HEK293T (cell line): ENCODE measurements around the gene ZNF429.

Experiments used
- ARNT ChIP-seq: fragments of 450-650 bp; IDR thresholded peaks from 2 replicates; pipeline ENCODE4 v1.6.1; 2017; ENCODE audit warnings: mild to moderate bottlenecking
- BHLHE40 ChIP-seq: fragments of 450-650 bp; IDR thresholded peaks from 2 replicates; pipeline ENCODE4 v1.6.1; 2016; ENCODE audit warnings: mild to moderate bottlenecking, moderate library complexity, borderline replicate concordance
- SP1 ChIP-seq: fragments of 450-650 bp; IDR thresholded peaks from 2 replicates; pipeline ENCODE4 v1.6.1; 2017
- ZNF384 ChIP-seq: fragments of 450-650 bp; IDR thresholded peaks from 2 replicates; pipeline ENCODE4 v1.6.1; 2016

- TF ChIP-seq SP1: no peak
- TF ChIP-seq BHLHE40: no peak
- TF ChIP-seq ARNT: no peak
- no peak for TF ChIP-seq ZNF384
These were observed 98.2 kb downstream of the ZNF429 start for GRCh38 chr19:21603431-21604231.
